Subcutaneous abdominal adipose tissue (tissue), 5 donors: ENCODE data around the gene SLC12A3.

Experiments
- H3K27ac ChIP-seq: one replicate; pipeline ENCODE4 v1.7.0; 2013; ENCODE audit warnings: low read depth, mild to moderate bottlenecking, inconsistent platforms, low read length, moderate library complexity
- H3K27me3 ChIP-seq, 5 donors: one replicate each; pipeline ENCODE4 v1.7.0; 2013; ENCODE audit warnings: low read length in 5 of 5, inconsistent platforms in 1 of 5; ENCODE audit not compliant: control insufficient read depth in 5 of 5, insufficient read depth in 4 of 5
- H3K36me3 ChIP-seq, 5 donors: one replicate each; pipeline ENCODE4 v1.7.0; 2013; ENCODE audit warnings: low read length in 5 of 5; ENCODE audit not compliant: control insufficient read depth in 5 of 5, insufficient read depth in 5 of 5
- H3K4me1 ChIP-seq, 5 donors: one replicate each; pipeline ENCODE4 v1.7.0; 2013; ENCODE audit warnings: low read length in 5 of 5, mild to moderate bottlenecking in 3 of 5, moderate library complexity in 1 of 5; ENCODE audit not compliant: control insufficient read depth in 5 of 5, insufficient read depth in 5 of 5
- H3K4me3 ChIP-seq, 5 donors: one replicate each; pipeline ENCODE4 v1.7.0; 2013; ENCODE audit warnings: low read length in 5 of 5, low read depth in 1 of 5
- H3K9ac ChIP-seq, 5 donors: one replicate each; pipeline ENCODE4 v1.7.0; 2013; ENCODE audit warnings: low read length in 5 of 5, mild to moderate bottlenecking in 4 of 5, moderate library complexity in 3 of 5
- H3K9me3 ChIP-seq, 5 donors: one replicate each; pipeline ENCODE4 v1.7.0; 2013; ENCODE audit warnings: low read length in 5 of 5; ENCODE audit not compliant: control insufficient read depth in 5 of 5
- donor health status: healthy.
- donor health status: healthy.
- donor health status: healthy.
- donor health status: healthy.
- donor health status: healthy.

The SLC12A3 gene

DNA sequence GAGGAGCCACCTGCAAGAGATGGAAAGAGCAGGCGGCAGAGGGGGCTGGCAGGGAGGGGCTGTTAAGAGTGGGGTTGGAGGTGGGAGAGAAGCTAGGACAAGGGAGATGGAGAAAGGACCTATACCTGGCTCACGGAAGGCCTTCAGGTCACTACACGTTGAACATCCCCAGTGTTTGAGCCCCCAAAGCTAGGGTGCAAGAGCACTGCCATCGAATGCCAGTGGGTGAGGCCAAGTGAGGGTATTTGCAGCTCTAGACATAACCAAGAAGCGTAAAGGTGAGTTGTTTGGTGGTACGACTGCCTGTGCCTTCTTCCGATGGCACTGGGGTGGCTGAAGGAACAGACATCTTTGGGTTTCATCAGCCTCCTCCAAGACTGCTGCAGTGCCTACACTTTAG lies 49.9 kb downstream of the SLC12A3 start:
- no peaks in the 10 kb centered on the region for H3K36me3 ChIP-seq
- no peak overlapping the region for H3K4me3 ChIP-seq
- H3K9ac ChIP-seq = no peak overlapping the region
- H3K9me3 ChIP-seq = no peaks in the 10 kb centered on the region
- no peak overlapping the region for H3K27ac ChIP-seq
- H3K4me1 ChIP-seq = peaks cover 0 to 51% (median 23%) of the 10 kb centered on the region in 5 donors
- peaks cover 0 to 3% (median 0%) of the 10 kb centered on the region in 5 donors for H3K27me3 ChIP-seq

GRCh38 chr16:56915336-56916119 lies 50.5 kb downstream of the SLC12A3 start:
- Histone ChIP-seq H3K4me1 (peaks cover 0 to 48% (median 22%) of the 10 kb centered on the region in 5 donors), H3K4me3 (no peak overlapping the region), H3K9ac (no peak overlapping the region), H3K27me3 (peaks cover 0 to 3% (median 0%) of the 10 kb centered on the region in 5 donors), H3K36me3 (no peaks in the 10 kb centered on the region), H3K9me3 (no peaks in the 10 kb centered on the region), H3K27ac (no peak overlapping the region)

DNA sequence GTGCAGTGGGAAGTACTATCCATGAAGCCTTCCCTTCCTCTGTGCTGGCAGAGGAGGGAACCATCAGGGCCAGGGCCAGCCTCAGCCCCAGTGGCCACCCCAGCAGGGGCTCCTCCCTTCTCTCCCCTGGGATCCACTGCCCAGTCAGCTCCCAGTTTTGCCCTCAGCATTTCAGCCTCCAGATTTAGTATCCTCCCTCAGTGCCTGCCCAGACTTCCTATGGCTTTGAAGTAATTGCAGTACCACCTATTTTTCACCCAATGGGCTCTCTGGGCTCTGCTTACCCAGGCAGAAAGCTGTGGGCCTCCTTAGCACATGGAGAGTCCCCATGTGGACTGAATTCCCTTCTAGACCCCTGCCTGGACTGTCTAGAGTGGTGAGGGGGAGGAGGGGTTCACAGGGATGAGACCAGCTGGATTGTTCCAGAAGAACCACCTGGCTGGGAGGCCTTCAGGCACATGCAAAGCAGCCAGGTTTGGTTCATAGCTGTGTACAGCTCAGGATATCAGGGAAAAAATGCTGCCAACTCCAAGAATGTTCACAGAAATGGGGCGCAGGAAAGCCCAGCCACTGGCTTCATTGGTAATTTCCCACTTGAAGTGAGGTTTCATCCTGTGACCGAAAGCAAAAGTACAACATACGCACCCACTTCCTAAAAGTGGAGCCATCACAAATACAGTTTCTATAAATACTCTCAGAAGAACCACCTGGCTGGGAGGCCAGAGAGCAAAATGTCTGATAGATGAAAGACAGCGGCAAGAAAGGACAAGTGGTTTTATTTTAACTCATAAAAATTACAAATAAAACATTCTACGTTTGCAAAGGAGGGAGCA lies 51.8 kb downstream of the SLC12A3 start:
- H3K27ac ChIP-seq = no peak overlapping the region
- no peaks in the 10 kb centered on the region for H3K9me3 ChIP-seq
- H3K4me3 ChIP-seq = no peak overlapping the region
- H3K9ac ChIP-seq = no peak overlapping the region
- H3K4me1 ChIP-seq = peaks cover 0 to 36% (median 19%) of the 10 kb centered on the region in 5 donors
- H3K36me3 ChIP-seq = no peaks in the 10 kb centered on the region
- peaks cover 0 to 3% (median 0%) of the 10 kb centered on the region in 5 donors for H3K27me3 ChIP-seq

GRCh38 chr16:56918467-56919012 lies 53.5 kb downstream of the SLC12A3 start:
- Histone ChIP-seq H3K4me1 (peaks cover 0 to 19% (median 7%) of the 10 kb centered on the region in 5 donors), H3K9me3 (no peaks in the 10 kb centered on the region), H3K9ac (no peak overlapping the region), H3K4me3 (no peak overlapping the region), H3K27me3 (peaks cover 0 to 3% (median 0%) of the 10 kb centered on the region in 5 donors), H3K36me3 (no peaks in the 10 kb centered on the region), H3K27ac (no peak overlapping the region)

- Histone ChIP-seq H3K9me3 (no peaks in the 10 kb centered on the region), H3K4me1 (peaks cover 0 to 19% (median 7%) of the 10 kb centered on the region in 5 donors), H3K4me3 (no peak overlapping the region), H3K27ac (no peak overlapping the region), H3K27me3 (peaks cover 0 to 3% (median 0%) of the 10 kb centered on the region in 5 donors), H3K9ac (no peak overlapping the region), H3K36me3 (no peaks in the 10 kb centered on the region)
Measured at GRCh38 chr16:56919099-56919800, 54.2 kb downstream of the SLC12A3 start.

DNA sequence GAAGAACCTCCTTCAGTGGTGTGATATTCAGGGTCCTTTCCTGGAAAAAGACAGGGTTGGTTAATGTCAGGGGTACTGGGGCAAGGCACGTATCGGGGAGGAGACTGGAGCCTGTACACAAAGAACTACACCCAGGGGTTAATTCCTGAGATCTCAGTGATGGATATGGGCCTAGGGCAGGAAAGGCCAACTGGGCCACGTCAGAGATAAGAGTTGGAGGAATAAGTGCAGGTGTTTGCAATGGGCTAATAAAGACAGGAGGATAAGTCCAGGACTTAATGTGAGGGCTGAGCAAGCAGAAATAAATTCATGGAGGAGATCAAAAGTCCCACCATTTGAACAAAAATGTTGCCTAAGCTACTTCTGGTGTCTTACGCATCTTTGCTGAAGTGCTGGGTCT lies 56.6 kb downstream of the SLC12A3 start:
- Histone ChIP-seq H3K27me3 (peaks cover 0 to 3% (median 0%) of the 10 kb centered on the region in 5 donors), H3K4me3 (no peak overlapping the region), H3K9me3 (no peaks in the 10 kb centered on the region), H3K9ac (no peak overlapping the region), H3K4me1 (peaks cover 0 to 7% (median 4%) of the 10 kb centered on the region in 5 donors), H3K27ac (no peak overlapping the region), H3K36me3 (no peaks in the 10 kb centered on the region)

GRCh38 chr16:56923481-56924091 lies 58.6 kb downstream of the SLC12A3 start:
- Histone ChIP-seq H3K9me3 (no peaks in the 10 kb centered on the region), H3K36me3 (no peaks in the 10 kb centered on the region), H3K4me3 (no peak overlapping the region), H3K27ac (no peak overlapping the region), H3K27me3 (peaks cover 0 to 3% (median 0%) of the 10 kb centered on the region in 5 donors), H3K9ac (no peak overlapping the region), H3K4me1 (peaks cover 0 to 3% (median 0%) of the 10 kb centered on the region in 5 donors)

GRCh38 chr16:56927471-56927870 lies 62.5 kb downstream of the SLC12A3 start:
- Histone ChIP-seq H3K4me3 (no peak overlapping the region), H3K36me3 (no peaks in the 10 kb centered on the region), H3K27ac (no peak overlapping the region), H3K9me3 (no peaks in the 10 kb centered on the region), H3K27me3 (no peaks in the 10 kb centered on the region), H3K9ac (no peak overlapping the region), H3K4me1 (peaks cover 0 to 10% (median 6%) of the 10 kb centered on the region in 5 donors)

DNA sequence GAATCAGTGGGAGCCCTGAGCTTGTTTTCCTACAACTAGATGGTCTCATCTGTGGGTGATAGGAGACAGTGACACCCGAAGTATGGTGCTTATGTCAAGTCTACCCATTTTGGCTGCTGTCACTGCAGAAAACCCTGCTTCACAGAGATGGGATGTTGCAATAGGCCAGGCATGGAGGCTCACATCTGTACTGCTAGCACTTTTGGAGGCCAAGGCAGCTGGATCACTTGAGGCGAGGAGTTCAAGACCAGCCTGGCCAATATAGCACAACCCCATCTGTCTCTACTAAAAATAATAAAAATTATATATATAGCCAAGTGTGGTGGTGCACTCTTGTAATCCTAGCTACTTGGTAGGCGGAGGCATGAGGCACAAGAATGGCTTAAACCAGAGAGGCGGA lies 64.6 kb downstream of the SLC12A3 start:
- peaks cover 3 to 30% (median 20%) of the 10 kb centered on the region in 5 donors for H3K4me1 ChIP-seq
- H3K36me3 ChIP-seq = no peaks in the 10 kb centered on the region
- H3K27ac ChIP-seq = no peak overlapping the region
- no peak overlapping the region for H3K4me3 ChIP-seq
- H3K9ac ChIP-seq = no peak overlapping the region
- no peaks in the 10 kb centered on the region for H3K9me3 ChIP-seq
- H3K27me3 ChIP-seq = no peaks in the 10 kb centered on the region
